ENCODE measurements around the gene ERICH6B. TPM values are rescaled to one million over a fixed set of nuclear protein-coding genes. Genes with fewer than 3 reads are reported as not detected.

ERICH6B gene
- polyA plus RNA-seq, 3 donors = not detected

DNA sequence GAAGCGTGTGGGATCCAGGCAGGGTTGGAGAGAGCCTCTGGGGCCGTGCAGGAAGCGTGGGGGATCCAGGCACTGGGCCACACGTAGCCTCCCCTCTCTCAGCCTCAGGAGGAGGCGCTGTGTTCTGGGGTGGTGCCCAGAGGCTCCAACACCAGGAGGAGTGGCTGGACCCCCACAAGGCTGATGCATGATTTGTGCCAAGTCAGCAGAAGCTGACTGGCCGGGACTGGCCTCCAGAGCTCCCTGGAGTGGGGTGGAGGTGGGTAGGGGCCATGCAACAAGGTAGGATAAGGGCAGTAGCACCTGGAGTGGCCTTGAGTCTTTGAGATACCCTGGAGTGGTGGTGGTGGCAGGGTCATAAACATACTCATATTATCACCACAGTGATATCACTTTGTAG is 75.3 kb downstream of the ERICH6B start:
- H3K36me3 ChIP-seq (replicated peaks in 1 of 2; ENCODE audit: control insufficient read depth in 1 of 2, insufficient read depth in 2 of 2, low read length in 2 of 2) = peaks cover 11 to 26% of the 10 kb centered on the region in 2 donors
- H2AFZ ChIP-seq (ENCODE audit: insufficient read depth, low read depth, low read length, poor library complexity, severe bottlenecking) = no peak overlapping the region
- H3K79me2 ChIP-seq (ENCODE audit: insufficient read depth, low read length) = no peaks in the 10 kb centered on the region
- H3K27me3 ChIP-seq (ENCODE audit: control insufficient read depth in 2 of 2, insufficient read depth in 2 of 2, low read length in 2 of 2) = no peaks in the 10 kb centered on the region
- Mint-ChIP-seq H3K9me3 (peaks cover 0 to 2% (median 0%) of the 10 kb centered on the region in 7 donors), H3K27ac (peak overlapping the region in 1 of 7 donors; percentile 21), H3K4me1 (no peaks in the 10 kb centered on the region), H3K36me3 (peaks cover 19 to 24% of the 10 kb centered on the region in 2 donors), H3K27me3 (ENCODE audit: low read depth in 3 of 3) (peaks cover 0 to 5% (median 0%) of the 10 kb centered on the region in 3 donors), H3K4me3 (no peak overlapping the region)
- TF ChIP-seq, protein P1, sequence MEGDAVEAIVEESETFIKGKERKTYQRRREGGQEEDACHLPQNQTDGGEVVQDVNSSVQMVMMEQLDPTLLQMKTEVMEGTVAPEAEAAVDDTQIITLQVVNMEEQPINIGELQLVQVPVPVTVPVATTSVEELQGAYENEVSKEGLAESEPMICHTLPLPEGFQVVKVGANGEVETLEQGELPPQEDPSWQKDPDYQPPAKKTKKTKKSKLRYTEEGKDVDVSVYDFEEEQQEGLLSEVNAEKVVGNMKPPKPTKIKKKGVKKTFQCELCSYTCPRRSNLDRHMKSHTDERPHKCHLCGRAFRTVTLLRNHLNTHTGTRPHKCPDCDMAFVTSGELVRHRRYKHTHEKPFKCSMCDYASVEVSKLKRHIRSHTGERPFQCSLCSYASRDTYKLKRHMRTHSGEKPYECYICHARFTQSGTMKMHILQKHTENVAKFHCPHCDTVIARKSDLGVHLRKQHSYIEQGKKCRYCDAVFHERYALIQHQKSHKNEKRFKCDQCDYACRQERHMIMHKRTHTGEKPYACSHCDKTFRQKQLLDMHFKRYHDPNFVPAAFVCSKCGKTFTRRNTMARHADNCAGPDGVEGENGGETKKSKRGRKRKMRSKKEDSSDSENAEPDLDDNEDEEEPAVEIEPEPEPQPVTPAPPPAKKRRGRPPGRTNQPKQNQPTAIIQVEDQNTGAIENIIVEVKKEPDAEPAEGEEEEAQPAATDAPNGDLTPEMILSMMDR (IDR thresholded peaks at IDR 0.05) = no peak
- intact Hi-C loops (cut with micrococcal nuclease) = no loop called here
- no peak overlapping the region for H3K4me3 ChIP-seq (replicated peaks in 1 of 3; ENCODE audit: low read depth in 2 of 3, low read length in 3 of 3)
- H3K9me3 ChIP-seq (replicated peaks in 1 of 2; ENCODE audit: control insufficient read depth in 1 of 2, insufficient read depth in 1 of 2, low read length in 2 of 2) = no peaks in the 10 kb centered on the region
- no peak overlapping the region for H3K9ac ChIP-seq (ENCODE audit: insufficient read depth, low read length, poor library complexity, severe bottlenecking)
- no peak for DNase-seq
- whole genome bisulfite sequencing (ENCODE audit: insufficient coverage) = 88% methylated on average over 3 of the region's 6 CpGs
- H3K4me1 ChIP-seq (ENCODE audit: control insufficient read depth in 1 of 2, insufficient read depth in 2 of 2, low read length in 2 of 2) = no peaks in the 10 kb centered on the region
- H3K4me2 ChIP-seq (replicated peaks; ENCODE audit: extremely low read depth, low read length, poor library complexity, severe bottlenecking) = no peak overlapping the region
- no peak overlapping the region for H3K27ac ChIP-seq (ENCODE audit: low read depth in 1 of 2, low read length in 2 of 2)
- no peaks in the 10 kb centered on the region for H4K20me1 ChIP-seq (ENCODE audit: insufficient read depth, low read length)

DNA sequence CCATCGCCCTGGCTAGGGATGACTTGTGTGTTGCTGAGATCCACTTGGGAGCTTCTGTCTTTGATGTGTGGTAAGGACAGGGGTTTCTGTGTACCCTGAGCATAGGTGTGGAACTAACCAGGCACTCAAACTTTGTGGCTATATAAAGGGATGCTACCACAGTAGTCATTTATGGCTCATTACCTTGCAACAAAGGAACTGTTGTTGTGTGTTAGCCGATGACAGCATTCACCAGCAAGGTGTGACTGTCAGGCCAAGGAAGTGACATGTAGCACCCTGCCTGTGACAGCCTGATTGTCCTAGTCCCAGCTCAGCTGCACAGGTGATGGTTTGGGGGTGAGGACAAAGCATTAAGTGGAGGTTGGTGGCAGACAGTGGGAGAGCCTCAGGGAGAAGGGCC is 77.2 kb downstream of the ERICH6B start:
- 100% methylated on average over 1 of the region's 2 CpGs for WGBS (ENCODE audit: insufficient coverage)
- TF ChIP-seq, protein P1 (IDR thresholded peaks at IDR 0.05) = no peak
- Mint-ChIP-seq H3K36me3 (peaks cover 37 to 42% of the 10 kb centered on the region in 2 donors), H3K27me3 (ENCODE audit: low read depth in 3 of 3) (peaks cover 0 to 5% (median 0%) of the 10 kb centered on the region in 3 donors), H3K27ac (peak overlapping the region in 1 of 7 donors; percentile 60), H3K4me3 (no peak overlapping the region), H3K4me1 (no peaks in the 10 kb centered on the region), H3K9me3 (peaks cover 0 to 2% (median 0%) of the 10 kb centered on the region in 7 donors)
- no peaks in the 10 kb centered on the region for H3K4me1 ChIP-seq (ENCODE audit: control insufficient read depth in 1 of 2, insufficient read depth in 2 of 2, low read length in 2 of 2)
- no peak for DNase-seq
- no peaks in the 10 kb centered on the region for H3K79me2 ChIP-seq (ENCODE audit: insufficient read depth, low read length)
- no peaks in the 10 kb centered on the region for H3K9me3 ChIP-seq (replicated peaks in 1 of 2; ENCODE audit: control insufficient read depth in 1 of 2, insufficient read depth in 1 of 2, low read length in 2 of 2)
- no peak overlapping the region for H3K27ac ChIP-seq (ENCODE audit: low read depth in 1 of 2, low read length in 2 of 2)
- peaks cover 29 to 44% of the 10 kb centered on the region in 2 donors for H3K36me3 ChIP-seq (replicated peaks in 1 of 2; ENCODE audit: control insufficient read depth in 1 of 2, insufficient read depth in 2 of 2, low read length in 2 of 2)
- intact Hi-C loops (cut with micrococcal nuclease) = no loop called here
- H3K4me3 ChIP-seq (replicated peaks in 1 of 3; ENCODE audit: low read depth in 2 of 3, low read length in 3 of 3) = no peak overlapping the region
- H3K9ac ChIP-seq (ENCODE audit: insufficient read depth, low read length, poor library complexity, severe bottlenecking) = no peak overlapping the region
- no peak overlapping the region for H2AFZ ChIP-seq (ENCODE audit: insufficient read depth, low read depth, low read length, poor library complexity, severe bottlenecking)
- H4K20me1 ChIP-seq (ENCODE audit: insufficient read depth, low read length) = no peaks in the 10 kb centered on the region
- no peak overlapping the region for H3K4me2 ChIP-seq (replicated peaks; ENCODE audit: extremely low read depth, low read length, poor library complexity, severe bottlenecking)
- no peaks in the 10 kb centered on the region for H3K27me3 ChIP-seq (ENCODE audit: control insufficient read depth in 2 of 2, insufficient read depth in 2 of 2, low read length in 2 of 2)
